Neural crest cell (in vitro differentiated cells): ENCODE measurements around the gene SCRN1. TPM values are rescaled to one million over a fixed set of nuclear protein-coding genes. Genes with fewer than 3 reads are reported as not detected.

Experiments used
- DNase-seq: peaks from one replicate; pipeline ENCODE4 v3.0.0; 2021; ENCODE audit warnings: low read depth, mixed read lengths, low spot score
- H3K27ac Mint-ChIP-seq: one replicate; pipeline ENCODE4 v1.8.0; 2021; ENCODE audit warnings: mild to moderate bottlenecking, mixed read lengths; ENCODE audit not compliant: unreplicated experiment
- H3K27me3 Mint-ChIP-seq: 2 replicates; pipeline ENCODE4 v1.8.0; 2021; ENCODE audit warnings: low read depth, mild to moderate bottlenecking, mixed read lengths
- H3K36me3 Mint-ChIP-seq: 2 replicates; pipeline ENCODE4 v1.8.0; 2021; ENCODE audit warnings: low read depth, mild to moderate bottlenecking, mixed read lengths
- H3K4me1 Mint-ChIP-seq: 2 replicates; pipeline ENCODE4 v1.8.0; 2021; ENCODE audit warnings: mixed read lengths
- H3K4me3 Mint-ChIP-seq: one replicate; pipeline ENCODE4 v1.8.0; 2021; ENCODE audit warnings: mild to moderate bottlenecking, mixed read lengths
- H3K9me3 Mint-ChIP-seq: 2 replicates; pipeline ENCODE4 v1.8.0; 2021; ENCODE audit warnings: mixed read lengths
- CTCF ChIP-seq: fragments of 200-600 bp; sonication (generic); conservative IDR thresholded peaks from 2 replicates; pipeline ENCODE4 v1.5.0; 2021; ENCODE audit warnings: antibody characterized with exemption, mild to moderate bottlenecking
- total RNA-seq: library from RNA; stranded (reverse); gene quantifications from 2 replicates; pipeline ENCODE4 v1.2.1, GENCODE V29; 2021

Gene SCRN1
- total RNA-seq, 1 donor from 2014 or later: 76.8 TPM

- Mint-ChIP-seq H3K4me3 (peak overlapping the region; percentile 48), H3K4me1 (peaks cover 6% of the 10 kb centered on the region), H3K36me3 (no peaks in the 10 kb centered on the region), H3K27ac (no peak overlapping the region), H3K9me3 (no peaks in the 10 kb centered on the region), H3K27me3 (no peaks in the 10 kb centered on the region)
- TF ChIP-seq CTCF: no peak
- DNase-seq: no peak
Measured at GRCh38 chr7:30032310-30033125, 42.9 kb upstream of the SCRN1 start.

GRCh38 chr7:30029696-30030095 lies 40.1 kb upstream of the SCRN1 start:
- Mint-ChIP-seq H3K27ac (peak overlapping the region; percentile 40), H3K27me3 (no peaks in the 10 kb centered on the region), H3K36me3 (no peaks in the 10 kb centered on the region), H3K4me3 (no peak overlapping the region), H3K9me3 (no peaks in the 10 kb centered on the region), H3K4me1 (peaks cover 32% of the 10 kb centered on the region)
- DNase-seq: no peak
- no peak for TF ChIP-seq CTCF

- H3K27me3 Mint-ChIP-seq: no peaks in the 10 kb centered on the region
- H3K27ac Mint-ChIP-seq: peak overlapping the region; percentile 97
- peak; percentile 22 for TF ChIP-seq CTCF
- no peaks in the 10 kb centered on the region for H3K36me3 Mint-ChIP-seq
- H3K4me3 Mint-ChIP-seq: no peak overlapping the region
- no peaks in the 10 kb centered on the region for H3K9me3 Mint-ChIP-seq
- peaks cover 35% of the 10 kb centered on the region for H3K4me1 Mint-ChIP-seq
- DNase-seq: no peak
Measured at GRCh38 chr7:30028749-30029635, 39.4 kb upstream of the SCRN1 start.

- TF ChIP-seq CTCF: no peak
- Mint-ChIP-seq H3K27ac (peak within 1 kb of the TSS; percentile 97), H3K4me1 (peaks cover 42% of the 10 kb centered on the region), H3K36me3 (no peaks in the 10 kb centered on the region), H3K4me3 (peak within 1 kb of the TSS; percentile 96), H3K9me3 (no peaks in the 10 kb centered on the region), H3K27me3 (no peaks in the 10 kb centered on the region)
- peak; percentile 96 for DNase-seq
Measured at GRCh38 chr7:30028216-30028748, 38.7 kb upstream of the SCRN1 start, which contains the start of gene PLEKHA8. PLEKHA8 (plus strand) TSS chr7:30028412; CDS start chr7:30028763, 351 bp downstream.

- H3K27ac Mint-ChIP-seq: peak overlapping the region; percentile 82
- TF ChIP-seq CTCF: no peak
- DNase-seq: no peak
- no peaks in the 10 kb centered on the region for H3K9me3 Mint-ChIP-seq
- H3K4me1 Mint-ChIP-seq: peaks cover 45% of the 10 kb centered on the region
- peak overlapping the region; percentile 96 for H3K4me3 Mint-ChIP-seq
- H3K27me3 Mint-ChIP-seq: no peaks in the 10 kb centered on the region
- H3K36me3 Mint-ChIP-seq: no peaks in the 10 kb centered on the region
Measured at GRCh38 chr7:30027740-30028215, 38.2 kb upstream of the SCRN1 start.
